Spleen (tissue), 11 donors: Measurements from ENCODE around the gene EPHB3. TPM values are rescaled to one million over a fixed set of nuclear protein-coding genes. Genes with fewer than 3 reads are reported as not detected.
A peak's percentile ranks its signal among the peaks of the same experiment; 100 is the strongest.

ENCODE experiments used
- DNase-seq: peaks from one replicate; pipeline ENCODE4 v3.0.0-alpha.2; 2020
- H3K27ac ChIP-seq, 8 donors: fragments of 200-600 bp; sonication (generic) in 7 of 8; 1 replicate in 4 of 8; 2 replicates in 4 of 8; pipeline versions ENCODE4 v1.5.0 to v1.8.0; 2016 to 2021; ENCODE audit warnings: inconsistent platforms in 4 of 8, mild to moderate bottlenecking in 4 of 8, moderate library complexity in 1 of 8
- H3K27me3 ChIP-seq, 7 donors: fragments of 200-600 bp; sonication (generic) in 6 of 7; replicated peaks in 1 of 7; 1 replicate in 4 of 7; 2 replicates in 3 of 7; pipeline versions ENCODE4 v1.5.0 to v1.8.0; 2016 to 2021; ENCODE audit warnings: inconsistent platforms in 3 of 7, mild to moderate bottlenecking in 1 of 7
- H3K36me3 ChIP-seq, 6 donors: fragments of 200-600 bp; sonication (generic) in 5 of 6; 1 replicate in 4 of 6; 2 replicates in 2 of 6; pipeline versions ENCODE4 v1.5.0 to v1.8.0; 2016 to 2021; ENCODE audit warnings: inconsistent platforms in 2 of 6
- H3K4me1 ChIP-seq, 6 donors: fragments of 200-600 bp; sonication (generic) in 5 of 6; 1 replicate in 3 of 6; 2 replicates in 3 of 6; pipeline versions ENCODE4 v1.5.0 to v1.8.0; 2016 to 2021; ENCODE audit warnings: inconsistent platforms in 3 of 6
- H3K4me3 ChIP-seq, 8 donors: fragments of 200-600 bp; sonication (generic) in 7 of 8; 1 replicate in 4 of 8; 2 replicates in 4 of 8; pipeline versions ENCODE4 v1.5.0 to v1.8.0; 2016 to 2021; ENCODE audit warnings: inconsistent platforms in 4 of 8, mild to moderate bottlenecking in 4 of 8, moderate library complexity in 2 of 8
- H3K9me3 ChIP-seq, 8 donors: fragments of 200-600 bp; sonication (generic) in 7 of 8; 1 replicate in 4 of 8; 2 replicates in 4 of 8; pipeline versions ENCODE4 v1.5.0 to v1.8.0; 2016 to 2021; ENCODE audit warnings: inconsistent platforms in 4 of 8
- CTCF ChIP-seq, 11 experiments: fragments of 200-600 bp in 7 of 11; fragments of 450-650 bp in 4 of 11; sonication (generic) in 4 of 11; IDR thresholded peaks in 8 of 11; conservative IDR thresholded peaks in 3 of 11; 1 replicate in 7 of 11; 2 replicates in 4 of 11; pipeline versions ENCODE4 v1.4.0 to v1.8.0; 2016 to 2021; ENCODE audit warnings: antibody characterized with exemption in 11 of 11, inconsistent platforms in 4 of 11, mild to moderate bottlenecking in 1 of 11
- POLR2A ChIP-seq, 3 donors: fragments of 450-650 bp; IDR thresholded peaks; one replicate each; pipeline ENCODE4 v1.5.1; 2017; ENCODE audit warnings: antibody characterized with exemption in 3 of 3, mild to moderate bottlenecking in 1 of 3
- POLR2AphosphoS5 ChIP-seq, 3 donors: sonication (generic); formaldehyde crosslinking; IDR thresholded peaks; one replicate each; pipeline ENCODE4 v1.5.1; 2017; ENCODE audit warnings: antibody characterized with exemption in 3 of 3
- WGBS, 5 donors: extraction: QIAGEN DNeasy Blood & Tissue Kit in 3 of 5; methylation state at CpG; one replicate each; pipeline versions ENCODE4 v1.1.5 to v1.1.7; 2013 to 2018; 5-methylcytosine and 5-hydroxymethylcytosine counted together
- intact Hi-C: fragments of 100-400 bp; cut with DNase I; formaldehyde crosslinking; loops from one replicate; pipeline ENCODE4 v1.15.0; 2023; ENCODE audit warnings: low total_unique reads
- polyA plus RNA-seq, 3 donors: library from polyadenylated mRNA; stranded (reverse); fragments of 200-250 nt; gene quantifications; one replicate each; pipeline ENCODE4 v1.2.1, GENCODE V29; 2013
- total RNA-seq, 7 donors: library from RNA; depleted of rRNA in 3 of 7; stranded (reverse); fragments of >200 nt in 3 of 7; fragmentation: NEBNext Ultra II Directional in 4 of 7; extraction: Animal tissue kit (Norgen Biotek cat#: 25700) in 4 of 7; gene quantifications; one replicate each; pipeline versions ENCODE4 v1.1.0 to v1.2.1, GENCODE V29; 2016 to 2021
- donor health status: healthy with polysubstance abuse.
- donor health status: DM: no; HTN: no; CAD: no; lungs with moderate emphysema.
- donor health status: DM: no; HTN: no; CAD: no.
- donor health status: Bipolar disorder and iron deficiency.
- donor health status: healthy.
- donor health status: DM: no; HTN: no; CAD: no.
- donor health status: DM: yes; HTN: yes; CAD: no.

The EPHB3 gene
- total and polyA plus RNA-seq, 10 donors = 0.23 to 2.3 (median 0.88) TPM

GRCh38 chr3:184584464-184584891, 22.9 kb downstream of the EPHB3 start:
- intact Hi-C loops = no loop called here
- TF ChIP-seq POLR2AphosphoS5 (IDR thresholded peaks at IDR 0.05) = no peak
- no peak for TF ChIP-seq POLR2A (IDR thresholded peaks at IDR 0.05)
- no peak for TF ChIP-seq CTCF (IDR thresholded peaks at IDR 0.05 in 8 of 11, conservative IDR thresholded peaks at IDR 0.05 in 3 of 11)
- Histone ChIP-seq H3K36me3 (no peaks in the 10 kb centered on the region), H3K4me3 (peak overlapping the region in 1 of 8 donors; percentile 68), H3K27ac (no peak overlapping the region), H3K9me3 (no peaks in the 10 kb centered on the region), H3K4me1 (peaks cover 5 to 46% (median 23%) of the 10 kb centered on the region in 6 donors), H3K27me3 (peaks cover 0 to 44% (median 13%) of the 10 kb centered on the region in 7 donors)
- DNase-seq = no peak
- 60 to 70% (median 67%) methylated on average over 10 to 11 of the region's 11 CpGs for WGBS, 5 donors

- H3K36me3 ChIP-seq = no peaks in the 10 kb centered on the region
- H3K27ac ChIP-seq = no peak overlapping the region
- no peak for DNase-seq
- TF ChIP-seq POLR2A (IDR thresholded peaks at IDR 0.05) (no peak), POLR2AphosphoS5 (IDR thresholded peaks at IDR 0.05) (no peak), CTCF (IDR thresholded peaks at IDR 0.05 in 8 of 11, conservative IDR thresholded peaks at IDR 0.05 in 3 of 11) (no peak)
- 80 to 95% (median 85%) methylated on average over 6 of the region's 6 CpGs for WGBS, 5 donors
- intact Hi-C loops = no loop called here
- peaks cover 0 to 41% (median 13%) of the 10 kb centered on the region in 7 donors for H3K27me3 ChIP-seq
- no peak overlapping the region for H3K4me3 ChIP-seq
- no peaks in the 10 kb centered on the region for H3K9me3 ChIP-seq
- peaks cover 5 to 49% (median 25%) of the 10 kb centered on the region in 6 donors for H3K4me1 ChIP-seq
Measured at GRCh38 chr3:184585545-184585944, 24.0 kb downstream of the EPHB3 start.

- H3K27me3 ChIP-seq = peaks cover 0 to 29% (median 13%) of the 10 kb centered on the region in 7 donors
- 50 to 80% (median 56%) methylated on average over 8 of the region's 8 CpGs for WGBS, 5 donors
- DNase-seq = no peak
Measured at GRCh38 chr3:184586851-184587250, 25.3 kb downstream of the EPHB3 start.

GRCh38 chr3:184588776-184589175, 27.2 kb downstream of the EPHB3 start:
- Histone ChIP-seq H3K36me3 (no peaks in the 10 kb centered on the region), H3K27me3 (peaks cover 0 to 10% (median 4%) of the 10 kb centered on the region in 7 donors), H3K4me1 (peaks cover 0 to 51% (median 14%) of the 10 kb centered on the region in 6 donors), H3K9me3 (no peaks in the 10 kb centered on the region), H3K4me3 (no peak overlapping the region), H3K27ac (no peak overlapping the region)
- WGBS, 5 donors = 80 to 95% (median 88%) methylated on average over 4 of the region's 4 CpGs
- intact Hi-C loops = no loop called here
- DNase-seq = no peak
- TF ChIP-seq CTCF (IDR thresholded peaks at IDR 0.05 in 8 of 11, conservative IDR thresholded peaks at IDR 0.05 in 3 of 11) = no peak
- no peak for TF ChIP-seq POLR2AphosphoS5 (IDR thresholded peaks at IDR 0.05)
- TF ChIP-seq POLR2A (IDR thresholded peaks at IDR 0.05) = no peak

More at GRCh38 chr3:184586851-184587250, 25.3 kb downstream of the EPHB3 start:
- Histone ChIP-seq H3K9me3 (no peaks in the 10 kb centered on the region), H3K36me3 (no peaks in the 10 kb centered on the region), H3K4me1 (peaks cover 5 to 56% (median 30%) of the 10 kb centered on the region in 6 donors), H3K4me3 (no peak overlapping the region), H3K27ac (no peak overlapping the region)
- TF ChIP-seq POLR2AphosphoS5 (IDR thresholded peaks at IDR 0.05) (no peak), CTCF (IDR thresholded peaks at IDR 0.05 in 8 of 11, conservative IDR thresholded peaks at IDR 0.05 in 3 of 11) (no peak), POLR2A (IDR thresholded peaks at IDR 0.05) (no peak)
- intact Hi-C loops = no loop called here
